ENCODE data around the gene PDE6D. TPM values are rescaled to one million over a fixed set of nuclear protein-coding genes. Genes with fewer than 3 reads are reported as not detected.

The PDE6D gene
- total and polyA plus RNA-seq, 2 of the 13 experiments (the other 11 are each of a cell fraction or from before 2014, with no cell fraction given): 14.1 to 23.2 TPM

DNA sequence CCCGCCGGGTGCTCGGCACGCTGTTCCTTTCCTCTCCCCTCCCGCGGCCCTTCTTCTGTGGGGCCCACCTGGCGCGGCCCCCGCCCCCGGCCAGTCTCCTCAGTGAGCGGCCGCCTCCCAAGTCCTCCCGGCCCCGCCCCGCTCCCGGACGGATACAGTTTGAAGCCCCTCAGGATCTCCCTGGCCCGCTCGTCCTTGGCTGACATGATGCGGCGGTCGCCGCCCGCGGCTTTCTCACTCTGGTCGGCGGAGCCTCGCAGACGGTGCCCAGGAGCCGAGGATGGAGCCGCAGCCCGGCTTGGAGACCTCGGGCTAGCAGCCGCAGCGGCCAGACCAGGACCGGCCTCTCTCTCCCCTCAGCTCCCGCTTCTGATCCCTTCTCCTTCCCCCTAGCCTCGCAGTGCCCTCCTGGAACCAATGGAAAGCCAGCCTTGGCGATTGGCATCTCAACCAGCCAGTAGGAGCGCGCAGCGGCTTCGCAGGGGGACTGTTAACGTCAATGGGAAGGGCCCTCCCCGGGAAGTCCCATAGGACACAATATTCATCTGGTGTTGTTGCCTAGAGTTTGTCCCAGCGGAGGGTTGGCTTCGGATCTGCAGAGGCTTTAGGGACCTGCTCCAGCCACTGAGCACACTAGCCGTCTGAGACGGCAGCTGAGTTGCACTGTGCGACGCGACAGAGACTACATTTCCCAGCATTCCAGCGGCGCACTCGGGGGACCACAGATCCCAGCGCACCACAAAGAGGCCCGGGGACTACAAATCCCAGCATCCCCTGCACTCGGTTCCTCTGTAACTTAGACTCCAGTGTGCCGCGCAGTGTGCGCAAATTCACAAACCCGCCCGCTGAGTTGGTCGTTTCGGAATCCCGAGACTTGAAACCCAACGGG, at the start of gene PDE6D (continued):
- TF ChIP-seq HDAC1 (CRISPR knock-in tag; IDR thresholded peaks at IDR 0.05) (peak; percentile 87), MED1 (CRISPR knock-in tag; IDR thresholded peaks at IDR 0.05) (0 out of 2 replicates have a peak, but pooled peaks have one; percentile 62), ZNF337 (CRISPR knock-in tag; IDR thresholded peaks at IDR 0.05; ENCODE audit: borderline replicate concordance, low read depth) (no peak), KDM5B (CRISPR knock-in tag; IDR thresholded peaks at IDR 0.05; ENCODE audit: borderline replicate concordance) (peak; percentile 92), ZNF619 (CRISPR knock-in tag; IDR thresholded peaks at IDR 0.05) (peak; percentile 14; the same call in 1 of the 2 replicates), ZBTB7B (CRISPR knock-in tag; IDR thresholded peaks at IDR 0.05) (peak; percentile 67), RFX3 (CRISPR knock-in tag; IDR thresholded peaks at IDR 0.05) (0 out of 2 replicates have a peak, but pooled peaks have one; percentile 21), RBM39 (IDR thresholded peaks at IDR 0.05; ENCODE audit: low read depth, low read length, poor library complexity, severe bottlenecking) (no peak), ZNF143 (CRISPR knock-in tag; IDR thresholded peaks at IDR 0.05) (peak; percentile 98), KDM4B (CRISPR knock-in tag; IDR thresholded peaks at IDR 0.05) (peak; percentile 84; the same call in 1 of the 2 replicates), MIXL1 (CRISPR knock-in tag; IDR thresholded peaks at IDR 0.05) (peak; percentile 36; the same call in 1 of the 2 replicates), ZNF30 (CRISPR knock-in tag; IDR thresholded peaks at IDR 0.05) (no peak)
- TF ChIP-seq, protein P1, sequence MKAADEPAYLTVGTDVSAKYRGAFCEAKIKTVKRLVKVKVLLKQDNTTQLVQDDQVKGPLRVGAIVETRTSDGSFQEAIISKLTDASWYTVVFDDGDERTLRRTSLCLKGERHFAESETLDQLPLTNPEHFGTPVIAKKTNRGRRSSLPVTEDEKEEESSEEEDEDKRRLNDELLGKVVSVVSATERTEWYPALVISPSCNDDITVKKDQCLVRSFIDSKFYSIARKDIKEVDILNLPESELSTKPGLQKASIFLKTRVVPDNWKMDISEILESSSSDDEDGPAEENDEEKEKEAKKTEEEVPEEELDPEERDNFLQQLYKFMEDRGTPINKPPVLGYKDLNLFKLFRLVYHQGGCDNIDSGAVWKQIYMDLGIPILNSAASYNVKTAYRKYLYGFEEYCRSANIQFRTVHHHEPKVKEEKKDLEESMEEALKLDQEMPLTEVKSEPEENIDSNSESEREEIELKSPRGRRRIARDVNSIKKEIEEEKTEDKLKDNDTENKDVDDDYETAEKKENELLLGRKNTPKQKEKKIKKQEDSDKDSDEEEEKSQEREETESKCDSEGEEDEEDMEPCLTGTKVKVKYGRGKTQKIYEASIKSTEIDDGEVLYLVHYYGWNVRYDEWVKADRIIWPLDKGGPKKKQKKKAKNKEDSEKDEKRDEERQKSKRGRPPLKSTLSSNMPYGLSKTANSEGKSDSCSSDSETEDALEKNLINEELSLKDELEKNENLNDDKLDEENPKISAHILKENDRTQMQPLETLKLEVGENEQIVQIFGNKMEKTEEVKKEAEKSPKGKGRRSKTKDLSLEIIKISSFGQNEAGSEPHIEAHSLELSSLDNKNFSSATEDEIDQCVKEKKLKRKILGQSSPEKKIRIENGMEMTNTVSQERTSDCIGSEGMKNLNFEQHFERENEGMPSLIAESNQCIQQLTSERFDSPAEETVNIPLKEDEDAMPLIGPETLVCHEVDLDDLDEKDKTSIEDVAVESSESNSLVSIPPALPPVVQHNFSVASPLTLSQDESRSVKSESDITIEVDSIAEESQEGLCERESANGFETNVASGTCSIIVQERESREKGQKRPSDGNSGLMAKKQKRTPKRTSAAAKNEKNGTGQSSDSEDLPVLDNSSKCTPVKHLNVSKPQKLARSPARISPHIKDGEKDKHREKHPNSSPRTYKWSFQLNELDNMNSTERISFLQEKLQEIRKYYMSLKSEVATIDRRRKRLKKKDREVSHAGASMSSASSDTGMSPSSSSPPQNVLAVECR (CRISPR knock-in tag; IDR thresholded peaks at IDR 0.05; ENCODE audit: borderline replicate concordance): peak; percentile 91
- TF ChIP-seq, protein P2, sequence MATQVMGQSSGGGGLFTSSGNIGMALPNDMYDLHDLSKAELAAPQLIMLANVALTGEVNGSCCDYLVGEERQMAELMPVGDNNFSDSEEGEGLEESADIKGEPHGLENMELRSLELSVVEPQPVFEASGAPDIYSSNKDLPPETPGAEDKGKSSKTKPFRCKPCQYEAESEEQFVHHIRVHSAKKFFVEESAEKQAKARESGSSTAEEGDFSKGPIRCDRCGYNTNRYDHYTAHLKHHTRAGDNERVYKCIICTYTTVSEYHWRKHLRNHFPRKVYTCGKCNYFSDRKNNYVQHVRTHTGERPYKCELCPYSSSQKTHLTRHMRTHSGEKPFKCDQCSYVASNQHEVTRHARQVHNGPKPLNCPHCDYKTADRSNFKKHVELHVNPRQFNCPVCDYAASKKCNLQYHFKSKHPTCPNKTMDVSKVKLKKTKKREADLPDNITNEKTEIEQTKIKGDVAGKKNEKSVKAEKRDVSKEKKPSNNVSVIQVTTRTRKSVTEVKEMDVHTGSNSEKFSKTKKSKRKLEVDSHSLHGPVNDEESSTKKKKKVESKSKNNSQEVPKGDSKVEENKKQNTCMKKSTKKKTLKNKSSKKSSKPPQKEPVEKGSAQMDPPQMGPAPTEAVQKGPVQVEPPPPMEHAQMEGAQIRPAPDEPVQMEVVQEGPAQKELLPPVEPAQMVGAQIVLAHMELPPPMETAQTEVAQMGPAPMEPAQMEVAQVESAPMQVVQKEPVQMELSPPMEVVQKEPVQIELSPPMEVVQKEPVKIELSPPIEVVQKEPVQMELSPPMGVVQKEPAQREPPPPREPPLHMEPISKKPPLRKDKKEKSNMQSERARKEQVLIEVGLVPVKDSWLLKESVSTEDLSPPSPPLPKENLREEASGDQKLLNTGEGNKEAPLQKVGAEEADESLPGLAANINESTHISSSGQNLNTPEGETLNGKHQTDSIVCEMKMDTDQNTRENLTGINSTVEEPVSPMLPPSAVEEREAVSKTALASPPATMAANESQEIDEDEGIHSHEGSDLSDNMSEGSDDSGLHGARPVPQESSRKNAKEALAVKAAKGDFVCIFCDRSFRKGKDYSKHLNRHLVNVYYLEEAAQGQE (IDR thresholded peaks at IDR 0.05; ENCODE audit: borderline replicate concordance in 1 of 2, low read depth in 1 of 2, low read length in 2 of 2): peak in 1 of 2 experiments; percentile 44; a peak in 1 of 4 replicates
- TF ChIP-seq, protein P3, sequence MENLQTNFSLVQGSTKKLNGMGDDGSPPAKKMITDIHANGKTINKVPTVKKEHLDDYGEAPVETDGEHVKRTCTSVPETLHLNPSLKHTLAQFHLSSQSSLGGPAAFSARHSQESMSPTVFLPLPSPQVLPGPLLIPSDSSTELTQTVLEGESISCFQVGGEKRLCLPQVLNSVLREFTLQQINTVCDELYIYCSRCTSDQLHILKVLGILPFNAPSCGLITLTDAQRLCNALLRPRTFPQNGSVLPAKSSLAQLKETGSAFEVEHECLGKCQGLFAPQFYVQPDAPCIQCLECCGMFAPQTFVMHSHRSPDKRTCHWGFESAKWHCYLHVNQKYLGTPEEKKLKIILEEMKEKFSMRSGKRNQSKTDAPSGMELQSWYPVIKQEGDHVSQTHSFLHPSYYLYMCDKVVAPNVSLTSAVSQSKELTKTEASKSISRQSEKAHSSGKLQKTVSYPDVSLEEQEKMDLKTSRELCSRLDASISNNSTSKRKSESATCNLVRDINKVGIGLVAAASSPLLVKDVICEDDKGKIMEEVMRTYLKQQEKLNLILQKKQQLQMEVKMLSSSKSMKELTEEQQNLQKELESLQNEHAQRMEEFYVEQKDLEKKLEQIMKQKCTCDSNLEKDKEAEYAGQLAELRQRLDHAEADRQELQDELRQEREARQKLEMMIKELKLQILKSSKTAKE (CRISPR knock-in tag; IDR thresholded peaks at IDR 0.05; ENCODE audit: borderline replicate concordance): no peak
